Stimulated activated CD4-positive, alpha-beta T cell treated with anti-CD3 and anti-CD28 coated beads, Interleukin-2, amount 100 ng/mL, for 24 hours (primary cell): ENCODE results near the gene VEZT.
A peak's percentile ranks its signal among the peaks of the same experiment; 100 is the strongest.
"Not testable (repeated sequence)": the region's sequence is repeated elsewhere in the genome, so short reads cannot be mapped to it uniquely, and the experiment has no call there.

Experiments
- DNase-seq, 2 donors: peaks; one replicate each; pipeline ENCODE4 v3.0.0-alpha.2; 2020

The VEZT gene, protein sequence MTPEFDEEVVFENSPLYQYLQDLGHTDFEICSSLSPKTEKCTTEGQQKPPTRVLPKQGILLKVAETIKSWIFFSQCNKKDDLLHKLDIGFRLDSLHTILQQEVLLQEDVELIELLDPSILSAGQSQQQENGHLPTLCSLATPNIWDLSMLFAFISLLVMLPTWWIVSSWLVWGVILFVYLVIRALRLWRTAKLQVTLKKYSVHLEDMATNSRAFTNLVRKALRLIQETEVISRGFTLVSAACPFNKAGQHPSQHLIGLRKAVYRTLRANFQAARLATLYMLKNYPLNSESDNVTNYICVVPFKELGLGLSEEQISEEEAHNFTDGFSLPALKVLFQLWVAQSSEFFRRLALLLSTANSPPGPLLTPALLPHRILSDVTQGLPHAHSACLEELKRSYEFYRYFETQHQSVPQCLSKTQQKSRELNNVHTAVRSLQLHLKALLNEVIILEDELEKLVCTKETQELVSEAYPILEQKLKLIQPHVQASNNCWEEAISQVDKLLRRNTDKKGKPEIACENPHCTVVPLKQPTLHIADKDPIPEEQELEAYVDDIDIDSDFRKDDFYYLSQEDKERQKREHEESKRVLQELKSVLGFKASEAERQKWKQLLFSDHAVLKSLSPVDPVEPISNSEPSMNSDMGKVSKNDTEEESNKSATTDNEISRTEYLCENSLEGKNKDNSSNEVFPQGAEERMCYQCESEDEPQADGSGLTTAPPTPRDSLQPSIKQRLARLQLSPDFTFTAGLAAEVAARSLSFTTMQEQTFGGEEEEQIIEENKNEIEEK

DNA sequence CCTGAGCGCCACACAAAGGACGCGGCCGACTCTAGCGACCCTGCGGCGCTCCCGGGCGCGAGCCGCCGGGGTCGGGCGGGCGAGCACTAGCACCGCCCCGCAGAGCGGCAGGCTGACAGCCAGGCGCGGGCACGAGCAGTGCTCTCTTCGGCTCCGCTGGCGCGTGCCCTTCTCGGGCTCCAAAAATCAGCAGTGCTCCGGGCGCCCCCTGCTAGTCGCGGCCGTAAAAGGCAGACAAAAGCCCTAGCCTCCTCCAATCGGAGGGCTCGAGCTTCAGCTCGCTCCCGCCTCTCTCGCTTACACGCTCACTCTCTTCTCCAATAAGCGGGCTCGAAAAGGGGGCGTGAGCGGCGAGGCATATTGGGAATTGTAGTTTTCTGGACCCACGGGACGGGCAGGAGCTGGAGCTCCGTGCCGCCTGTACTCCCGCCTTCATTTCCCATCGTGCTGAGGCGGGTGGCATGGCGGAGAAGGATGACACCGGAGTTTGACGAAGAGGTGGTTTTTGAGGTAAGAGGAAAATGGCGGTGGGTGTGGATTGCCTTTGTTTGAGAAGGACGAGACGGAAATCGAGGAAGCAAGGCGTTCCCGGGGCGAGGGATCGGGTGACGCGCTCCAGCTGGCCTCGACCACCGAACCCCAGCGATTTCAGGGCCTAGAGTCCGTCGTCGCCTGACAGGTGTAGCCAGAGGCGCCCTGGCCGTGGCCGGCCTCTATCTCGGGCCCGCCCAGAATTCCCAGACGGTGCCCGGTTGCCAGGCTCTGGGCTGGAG is at the start of gene VEZT, which contains the start of gene FGD6:
TSS of gene VEZT (plus strand) at position 431 of the 773 bp plus-strand sequence. CDS start at position 475, 44 bp downstream.
TSS of gene FGD6 (minus strand) at position 91 of the 773 bp plus-strand sequence. CDS start 227 bp downstream, outside the sequence.
- peak; percentile 96 to 97 for DNase-seq

DNA sequence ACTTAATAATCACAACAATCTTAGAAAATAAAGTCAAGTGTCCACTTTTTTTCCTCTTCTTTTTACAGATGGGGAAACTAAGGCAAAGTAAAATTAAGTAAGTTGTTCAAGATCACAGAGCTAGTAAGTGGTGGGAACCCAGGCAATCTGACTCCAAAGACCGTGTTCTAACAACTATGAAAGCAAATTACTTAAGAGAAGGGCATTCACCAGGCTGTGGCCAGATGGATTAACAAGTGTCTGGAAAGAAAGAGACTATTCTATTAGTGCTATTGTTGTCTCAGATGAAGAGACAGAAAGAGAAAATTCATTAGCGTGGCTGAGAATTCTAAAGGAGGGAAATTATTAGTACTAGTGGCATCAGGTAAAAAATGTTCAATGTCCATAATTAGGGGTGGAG is 48.9 kb upstream of the VEZT start:
- no peak for DNase-seq

DNA sequence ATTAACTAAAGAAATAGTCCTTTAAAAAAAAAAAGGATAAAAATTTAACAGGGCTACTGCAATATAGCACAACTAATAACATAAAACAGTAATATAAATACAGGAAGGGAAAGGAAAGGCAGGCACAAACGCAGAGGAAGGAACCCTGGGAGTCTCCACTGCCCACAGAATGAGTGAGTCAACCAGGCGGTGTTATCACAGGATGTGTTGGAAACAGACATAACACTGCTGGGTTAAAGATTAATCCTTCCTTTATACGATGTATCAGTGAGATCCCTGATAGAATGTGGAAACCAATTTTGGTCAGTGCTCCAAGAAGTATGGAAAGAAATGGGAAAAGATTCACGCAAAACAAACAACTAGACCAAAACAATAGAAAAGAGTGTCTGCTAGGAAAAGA is 48.2 kb upstream of the VEZT start:
- DNase-seq = no peak

DNA sequence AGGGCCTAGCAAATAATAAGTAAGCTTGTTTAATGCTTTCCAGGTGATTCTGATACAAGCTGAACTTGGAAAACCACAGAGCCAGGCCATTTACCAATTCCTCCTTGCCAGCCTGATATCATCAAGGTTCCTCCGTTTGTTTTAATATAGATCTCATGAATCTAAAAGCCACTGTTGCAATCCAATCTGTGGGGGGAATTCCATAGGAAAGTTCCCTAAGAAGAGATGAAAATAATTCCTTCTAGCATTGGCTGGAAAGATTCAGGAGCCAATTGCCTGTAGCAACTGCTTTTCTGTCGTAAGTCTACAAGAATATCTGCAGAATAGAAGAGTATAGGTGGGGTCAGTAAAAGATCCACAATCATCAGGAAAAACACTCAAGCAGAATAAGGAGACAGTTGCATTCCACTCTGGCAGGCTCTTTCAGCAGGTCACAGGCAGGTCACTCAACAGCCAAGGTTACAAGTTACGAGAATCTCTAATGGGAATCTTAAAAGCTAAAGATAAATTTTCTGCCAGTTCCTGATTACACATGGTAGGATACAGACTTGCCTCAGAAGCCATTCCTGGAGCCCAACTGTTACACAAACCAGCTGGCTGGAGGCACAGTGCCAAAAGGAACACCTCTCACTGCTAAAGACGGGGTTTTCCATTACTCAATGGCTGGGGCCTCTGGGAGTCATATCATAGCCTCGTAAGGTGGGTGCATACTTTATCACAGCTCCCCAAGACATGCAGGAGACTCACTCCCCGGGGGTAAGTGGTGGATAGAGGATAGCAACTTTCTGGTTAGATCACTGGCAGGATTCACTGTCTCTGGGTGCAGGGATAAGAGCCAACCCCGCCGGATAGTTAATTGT is 44.0 kb upstream of the VEZT start:
- no peak for DNase-seq

DNA sequence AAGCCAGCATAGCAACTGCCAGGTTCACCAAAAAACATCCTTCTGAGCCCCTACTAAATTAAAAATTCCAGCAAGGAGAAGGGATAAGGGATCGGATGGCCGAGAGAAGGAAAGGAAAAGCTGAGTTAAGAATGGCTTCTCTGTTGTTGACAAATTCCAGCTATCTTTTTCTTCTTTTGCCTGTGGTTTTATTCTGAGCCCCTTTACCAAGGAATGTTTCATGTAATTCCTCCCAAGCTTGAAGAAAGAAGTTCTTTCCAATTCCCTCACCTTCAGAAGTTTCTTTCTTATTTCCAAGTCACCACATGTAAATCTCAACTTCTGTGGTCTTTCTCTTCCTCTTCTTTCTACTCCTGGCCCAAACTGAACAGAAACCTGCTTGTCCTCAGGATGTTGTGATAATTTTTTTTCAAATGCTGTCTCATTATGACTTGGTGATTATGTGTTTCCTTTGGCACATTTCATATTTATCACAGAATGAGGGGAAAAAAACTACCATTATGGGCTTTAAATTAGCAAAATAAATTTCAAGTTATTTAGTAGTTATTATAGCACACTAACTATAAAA is 40.3 kb upstream of the VEZT start:
- no peak for DNase-seq

DNA sequence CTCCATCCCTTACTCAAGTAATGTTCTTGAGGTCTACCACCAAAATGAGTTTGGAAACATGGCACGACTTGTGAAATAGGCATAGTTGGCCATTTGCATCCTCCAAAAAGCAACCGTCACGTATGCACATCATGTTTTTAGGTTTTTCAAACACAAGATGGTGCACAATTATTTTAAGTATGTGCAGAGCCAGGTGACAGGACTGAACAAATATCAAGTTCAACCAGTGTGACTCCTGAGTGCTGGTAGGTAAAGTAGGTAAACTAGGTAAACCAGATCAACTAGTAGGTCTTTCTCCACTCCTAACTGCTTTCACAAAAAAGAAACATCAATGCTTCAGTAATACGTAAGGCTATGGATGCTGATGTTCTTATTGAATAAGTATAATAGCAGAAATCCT is 39.5 kb upstream of the VEZT start:
- DNase-seq = no peak

DNA sequence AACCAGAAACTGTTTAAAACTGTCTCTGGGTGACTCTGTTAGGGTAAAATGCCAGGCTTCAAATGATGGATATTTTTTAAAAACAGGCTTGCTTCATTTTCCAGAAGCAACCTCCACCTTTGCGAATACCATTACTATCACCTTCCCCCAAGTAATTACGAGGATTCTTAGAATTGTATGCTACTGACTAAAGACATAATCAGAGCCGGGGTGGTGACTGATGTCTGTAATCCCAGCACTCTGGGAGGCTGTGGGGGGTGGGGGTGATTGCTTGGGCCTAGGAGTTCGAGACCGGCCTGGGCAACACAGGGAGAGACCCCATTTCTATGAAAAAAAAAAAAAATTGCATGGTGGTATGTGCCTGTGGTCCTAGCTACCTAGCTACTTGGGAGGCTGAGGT is 38.6 kb upstream of the VEZT start:
- no peak for DNase-seq

DNA sequence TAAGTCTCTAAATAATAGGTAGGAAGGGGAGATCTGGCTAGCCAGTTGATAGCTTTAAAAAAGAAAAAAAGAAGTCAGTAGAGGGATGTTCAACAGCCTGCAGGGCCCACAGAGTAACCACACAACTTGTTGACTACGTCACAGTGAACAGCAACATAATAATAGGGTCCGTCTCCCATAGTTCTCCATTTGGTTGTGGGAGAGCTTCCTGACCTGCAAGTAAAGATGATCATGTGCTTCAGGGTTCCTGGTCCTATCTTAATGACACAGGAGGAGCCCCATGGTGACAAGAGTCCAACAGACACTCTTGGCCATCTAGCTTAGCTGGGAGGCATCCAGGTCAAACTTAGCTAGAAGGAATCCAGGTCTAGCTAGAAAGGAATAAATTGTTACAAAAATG is 36.5 kb upstream of the VEZT start:
- DNase-seq = no peak

DNA sequence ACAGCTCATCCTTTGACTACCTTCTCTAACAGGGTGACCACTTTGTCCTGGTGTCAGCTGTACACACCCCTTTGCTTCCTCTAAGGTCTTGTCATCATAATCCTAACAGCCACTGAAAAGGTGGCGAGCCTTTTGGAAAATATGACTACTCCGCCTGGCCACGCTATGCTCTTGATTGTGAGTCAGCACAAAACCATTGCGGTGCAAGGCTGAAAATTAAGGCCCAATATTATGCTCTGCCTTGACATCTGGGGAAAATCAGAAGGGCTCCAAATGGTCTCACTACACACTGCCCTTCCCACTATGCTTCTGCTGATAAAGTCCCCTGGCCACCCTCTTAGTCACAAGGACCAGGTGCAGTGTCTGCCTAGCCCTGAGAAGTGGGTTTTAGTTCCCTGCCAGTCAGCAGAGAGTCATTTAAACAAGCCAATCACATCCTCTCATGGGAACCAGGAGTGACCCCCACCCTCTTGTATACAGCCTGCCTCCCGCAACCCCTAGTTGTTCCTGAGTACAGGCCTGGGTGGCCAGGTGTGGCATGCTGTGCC is 34.7 kb upstream of the VEZT start:
- DNase-seq = no peak

DNA sequence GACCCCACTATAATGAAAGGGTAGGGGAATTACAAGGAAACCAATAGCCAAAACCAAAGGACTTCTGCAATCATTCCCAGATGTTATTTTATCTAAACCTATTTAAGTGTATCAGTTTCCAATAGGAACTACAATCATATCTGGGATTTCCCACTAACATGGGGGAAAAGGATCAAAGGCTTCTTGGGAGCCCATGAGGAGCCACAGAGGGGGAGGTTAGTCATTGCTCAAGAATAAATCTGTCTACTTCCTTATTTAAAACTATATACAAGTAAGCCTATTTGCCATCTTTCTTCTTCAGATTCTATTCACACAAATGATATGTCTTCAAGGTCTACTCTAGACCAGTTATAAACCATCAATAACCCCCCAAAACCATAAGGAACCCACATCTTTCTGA is 33.5 kb upstream of the VEZT start:
- no peak for DNase-seq

DNA sequence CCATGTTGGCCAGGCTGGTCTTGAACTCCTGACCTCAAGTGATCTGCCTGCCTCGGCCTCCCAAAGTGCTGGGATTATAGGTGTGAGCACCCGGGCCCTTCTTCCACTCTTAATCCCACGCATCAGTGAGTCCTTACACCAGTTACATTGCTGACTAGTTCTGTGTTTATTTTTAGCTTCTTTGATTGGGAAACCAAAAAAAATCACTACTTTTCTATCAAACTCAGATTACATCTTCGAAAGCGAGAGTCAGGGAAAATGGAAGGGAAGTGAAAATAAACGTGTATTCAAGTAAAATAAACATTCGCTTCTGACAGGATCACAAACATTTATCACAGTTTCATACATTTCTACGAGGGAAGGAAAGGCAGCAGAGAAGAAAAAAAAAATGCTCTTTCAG is 32.5 kb upstream of the VEZT start:
- no peak for DNase-seq

DNA sequence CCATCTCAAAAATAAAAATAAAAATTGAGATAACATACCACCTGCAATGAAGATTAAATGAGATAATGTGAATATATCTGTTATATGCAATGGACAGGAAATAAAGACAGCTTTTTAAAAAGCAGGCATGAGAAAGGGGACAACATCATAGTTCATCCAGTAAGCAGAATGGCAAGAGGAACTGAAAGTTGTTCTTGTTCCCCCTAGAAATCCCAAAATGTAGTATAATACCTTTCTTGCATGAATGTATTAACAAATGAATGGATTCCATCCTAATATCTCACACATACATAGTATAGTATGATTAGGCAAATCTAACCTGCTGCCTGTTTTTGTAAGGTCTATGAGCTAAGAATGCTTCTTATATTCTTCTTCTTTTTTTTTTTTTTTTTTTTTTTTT is 31.8 kb upstream of the VEZT start:
- no peak for DNase-seq

DNA sequence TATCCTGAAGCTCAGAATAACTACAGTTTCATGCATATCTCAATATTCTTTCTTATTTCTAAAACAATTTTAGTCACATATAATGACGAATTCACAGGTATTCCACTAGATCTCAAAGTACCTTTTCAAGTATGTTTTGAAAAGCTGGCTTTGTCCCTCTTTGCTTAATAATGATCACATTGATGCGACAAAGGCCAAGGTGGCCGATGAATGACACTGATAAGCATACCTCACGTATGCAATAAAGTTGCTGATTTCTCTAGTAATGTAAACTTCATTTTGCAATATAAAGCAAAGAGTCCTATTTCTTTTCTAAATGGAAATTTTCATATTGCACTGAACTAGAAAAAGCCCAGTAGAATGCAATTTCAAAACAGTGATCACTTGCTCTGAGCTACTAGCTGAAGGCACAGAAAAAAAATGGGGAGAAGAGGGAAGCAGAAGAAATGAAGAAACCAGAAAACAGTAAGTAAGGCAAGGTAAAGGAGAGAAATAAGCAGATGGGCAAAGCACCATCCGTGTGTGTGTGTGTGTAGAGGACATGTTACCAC is 29.7 kb upstream of the VEZT start:
- no peak for DNase-seq

DNA sequence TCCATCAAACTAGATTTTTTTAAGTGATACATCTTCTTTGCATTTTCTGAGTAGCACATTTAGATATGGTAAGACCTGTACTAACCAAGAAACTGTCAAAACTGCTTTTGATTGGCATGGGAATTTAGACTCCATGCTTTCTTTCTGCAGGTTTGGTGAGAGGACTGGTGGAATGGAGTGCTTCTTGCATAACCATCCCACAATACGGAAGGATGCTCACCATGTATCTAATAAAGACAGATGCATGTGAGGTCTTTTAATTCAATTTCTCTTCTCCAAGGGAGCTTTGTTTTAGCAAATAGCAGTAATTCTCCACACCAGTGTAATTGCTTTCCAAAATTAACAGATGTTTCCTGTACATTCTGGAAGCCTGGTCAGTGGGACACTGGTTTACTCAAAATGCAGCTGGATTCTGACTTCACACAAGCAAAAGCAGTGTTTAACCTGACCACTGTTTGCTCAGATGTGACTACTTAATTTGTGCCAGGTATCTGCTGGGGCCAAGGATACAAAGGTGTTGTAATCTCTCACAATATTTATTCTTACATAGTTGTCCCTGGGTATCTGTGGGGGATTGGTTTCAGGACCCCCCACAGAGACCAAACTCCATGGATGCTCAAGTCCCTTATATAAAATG is 26.4 kb upstream of the VEZT start:
- DNase-seq = no peak

DNA sequence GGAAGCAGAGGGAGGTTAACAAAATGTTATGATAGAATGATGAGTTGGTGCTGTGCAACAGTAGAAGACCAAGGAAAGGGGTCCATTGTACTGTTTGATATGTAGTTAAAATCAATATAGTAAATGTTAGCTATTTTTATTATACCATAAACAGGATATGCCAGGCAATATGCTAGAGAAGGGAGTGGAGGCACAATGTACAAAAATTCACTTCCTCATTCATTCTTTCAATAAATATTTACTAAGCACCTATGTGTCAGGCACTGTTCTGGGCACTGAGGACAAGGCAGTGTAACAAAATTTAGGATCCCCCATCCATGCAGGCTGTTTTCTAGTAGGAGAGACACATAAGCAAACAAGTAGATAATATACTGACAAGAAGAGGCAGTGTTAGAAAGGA is 25.3 kb upstream of the VEZT start:
- DNase-seq = no peak

DNA sequence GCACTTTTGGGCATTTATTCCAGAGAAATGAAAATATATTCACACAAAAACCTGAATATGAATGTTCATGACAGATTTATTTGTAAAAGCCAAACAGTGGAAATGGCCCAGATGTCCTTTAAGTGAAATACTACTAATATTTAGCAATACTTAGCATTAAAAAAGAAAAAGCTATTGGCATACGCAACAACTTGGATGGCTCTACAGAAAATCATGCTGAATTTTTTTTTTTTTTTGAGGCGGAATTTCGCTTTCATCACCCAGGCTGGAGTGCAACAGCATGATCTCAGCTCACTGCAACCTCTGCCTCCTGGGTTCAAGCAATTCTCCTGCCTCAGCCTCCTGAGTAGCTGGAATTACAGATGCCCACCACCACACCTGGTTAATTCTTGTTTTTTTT is 24.5 kb upstream of the VEZT start:
- no peak for DNase-seq

DNA sequence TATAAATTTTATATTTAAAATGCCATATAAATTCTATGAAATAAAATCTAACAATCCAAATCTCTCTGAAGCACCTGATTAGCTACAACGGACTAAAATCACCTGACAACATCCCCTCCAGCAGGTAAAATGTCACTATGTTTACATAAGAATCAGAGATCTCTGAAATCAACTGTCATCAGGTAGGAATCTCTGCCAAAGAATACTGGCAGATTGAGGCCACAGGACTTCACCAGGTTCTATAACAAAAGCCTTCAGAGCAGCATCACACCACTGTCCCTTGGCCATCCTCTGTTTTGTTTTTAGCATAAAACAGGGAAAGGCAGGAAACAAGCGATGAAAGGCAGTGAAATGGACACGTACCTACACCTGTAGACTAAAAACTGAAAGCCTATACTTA is 22.5 kb upstream of the VEZT start:
- DNase-seq = no peak

DNA sequence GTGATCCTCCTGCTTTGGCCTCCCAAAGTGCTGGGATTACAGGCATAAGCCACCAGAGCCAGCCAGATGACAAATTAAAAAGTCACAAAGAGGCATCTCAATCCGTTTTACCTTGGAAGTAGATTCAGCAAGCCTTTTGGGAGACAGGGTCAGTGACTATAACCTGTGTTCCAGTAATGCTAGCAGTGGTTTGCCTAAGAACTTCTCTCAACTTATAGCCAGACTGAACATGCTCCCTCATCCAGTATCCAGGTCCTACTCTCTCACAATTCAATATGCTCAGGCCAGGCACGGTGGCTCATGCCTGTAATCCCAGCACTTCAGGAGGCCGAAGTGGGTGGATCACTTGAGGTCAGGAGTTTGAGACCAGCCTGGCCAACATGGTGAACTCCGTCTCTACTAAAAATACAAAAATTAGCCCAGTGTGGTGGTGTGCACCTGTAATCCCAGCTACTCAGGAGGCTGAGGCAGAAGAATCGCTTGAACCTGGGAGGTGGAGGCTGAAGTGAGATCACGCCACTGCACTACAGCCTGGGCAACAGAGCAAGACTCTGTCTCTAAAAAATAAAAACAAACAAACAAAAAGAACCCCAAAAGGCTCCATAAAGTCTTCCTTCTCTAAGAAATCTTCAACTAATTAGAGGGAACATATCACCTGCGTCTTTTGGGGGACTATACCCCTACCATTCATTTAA is 20.6 kb upstream of the VEZT start:
- DNase-seq = not testable (repeated sequence)

DNA sequence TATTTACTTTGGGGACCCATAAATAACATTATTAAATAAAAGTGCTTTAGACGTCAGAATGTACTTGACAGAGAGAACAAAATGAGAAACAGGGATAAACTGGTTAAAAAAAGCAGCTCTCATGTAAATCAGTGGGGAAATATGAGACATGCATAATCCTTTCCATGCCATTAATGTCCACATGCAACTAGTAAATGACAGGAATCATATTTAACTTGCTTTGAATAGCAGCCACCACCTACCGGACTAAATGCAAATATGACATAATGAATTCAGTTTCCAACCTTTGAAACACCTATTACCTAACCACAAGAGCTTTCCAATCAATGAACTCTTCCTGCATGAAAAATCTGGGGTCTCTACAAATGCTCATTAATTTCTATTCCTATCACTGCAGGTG is 20.0 kb upstream of the VEZT start:
- DNase-seq = no peak

DNA sequence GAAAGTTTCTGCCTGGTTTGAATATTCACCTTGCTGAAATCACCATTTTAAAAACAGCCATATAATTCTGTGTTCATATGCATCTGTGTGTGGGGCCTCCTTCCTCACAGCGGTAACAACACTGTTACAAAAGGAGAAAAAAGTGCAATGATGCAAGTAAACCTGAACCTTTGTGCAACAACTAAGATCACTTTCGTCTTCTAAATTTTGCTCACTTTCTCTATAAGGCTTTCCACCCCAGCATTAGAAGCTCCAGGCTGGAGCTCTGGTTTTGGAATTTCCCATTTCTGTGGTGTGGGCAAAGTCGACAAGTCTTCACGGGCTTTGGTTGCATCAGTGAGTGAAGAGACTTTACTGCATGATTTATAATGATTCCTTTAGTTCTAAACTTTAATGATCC is 18.7 kb upstream of the VEZT start:
- no peak for DNase-seq
